GM18498 (cell line): ENCODE results near the gene TIMM8B.
"Not testable (repeated sequence)": the region's sequence is repeated elsewhere in the genome, so short reads cannot be mapped to it uniquely, and the experiment has no call there.

Experiments
- ATAC-seq: cut with Tn5 transposase; IDR thresholded peaks from one replicate; pipeline ENCODE4 v1.9.1; 2021; ENCODE audit warnings: mild to moderate bottlenecking, moderate library complexity; ENCODE audit not compliant: unreplicated experiment

Gene TIMM8B

DNA sequence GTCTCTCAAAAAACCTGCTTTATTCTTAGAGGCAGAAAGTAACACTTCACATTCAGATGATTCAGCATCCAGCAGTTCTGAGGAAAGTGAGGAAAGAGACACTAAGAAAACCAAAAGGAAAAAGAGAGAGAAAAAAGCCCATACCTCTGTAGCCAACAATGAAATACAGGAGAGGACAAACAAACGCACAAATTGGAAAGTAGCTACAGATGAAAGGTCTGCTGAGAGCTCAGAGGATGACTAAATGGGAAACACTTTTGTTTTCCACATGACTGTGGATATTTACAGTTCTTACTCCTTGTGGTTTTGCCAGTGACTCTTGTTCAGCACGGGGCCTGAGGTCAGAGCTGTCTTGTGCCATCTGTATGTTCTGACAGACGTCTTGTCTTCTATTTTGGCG is 3.8 kb downstream of the TIMM8B start:
- no peak for ATAC-seq

- peak; percentile 89 for ATAC-seq
Measured at GRCh38 chr11:112073941-112074811, 12.4 kb downstream of the TIMM8B start, which contains the start of the genes NKAPD1 and PIH1D2. NKAPD1 (plus strand) TSS chr11:112074299; CDS start chr11:112075575, 1,276 bp downstream. PIH1D2 (minus strand) TSS chr11:112074017; CDS start chr11:112073174, 843 bp downstream.

DNA sequence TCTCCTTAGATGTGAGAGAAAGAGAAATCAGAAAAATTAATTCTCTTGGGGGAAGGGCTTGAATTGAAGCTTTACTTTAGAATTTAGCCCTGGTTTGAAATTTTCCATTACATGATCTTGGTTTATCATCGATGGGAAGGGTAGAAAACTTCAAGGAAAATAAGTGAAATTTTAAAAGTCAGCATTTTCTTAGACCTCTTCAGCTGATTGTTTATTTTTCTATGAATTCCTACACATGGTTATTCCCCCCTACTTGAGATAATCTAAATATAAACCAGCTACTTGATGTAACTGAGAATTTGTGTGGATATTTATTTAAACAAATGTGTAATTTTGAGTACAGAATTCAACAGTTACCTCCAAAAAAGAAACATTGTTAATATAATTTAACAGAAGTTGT is 23.6 kb downstream of the TIMM8B start:
- ATAC-seq = no peak

DNA sequence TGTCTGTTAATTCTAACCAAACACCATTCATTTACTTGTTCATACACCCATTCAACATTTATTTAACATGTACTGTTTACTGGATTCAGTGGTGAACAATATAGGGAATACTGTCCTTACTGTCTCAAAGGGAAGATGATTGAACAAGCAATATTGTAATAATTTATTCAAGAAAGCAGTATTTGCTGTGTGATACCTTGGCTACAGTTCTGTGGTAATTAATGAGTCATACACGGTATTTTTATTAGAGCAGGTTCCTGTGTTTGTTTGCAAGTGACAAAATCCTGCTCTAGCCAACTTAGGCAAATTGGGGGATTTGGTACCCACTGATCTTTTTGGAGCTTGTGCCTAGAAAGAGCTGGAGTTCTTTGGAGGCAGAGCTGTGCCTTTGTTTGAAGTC is 28.5 kb downstream of the TIMM8B start:
- no peak for ATAC-seq

DNA sequence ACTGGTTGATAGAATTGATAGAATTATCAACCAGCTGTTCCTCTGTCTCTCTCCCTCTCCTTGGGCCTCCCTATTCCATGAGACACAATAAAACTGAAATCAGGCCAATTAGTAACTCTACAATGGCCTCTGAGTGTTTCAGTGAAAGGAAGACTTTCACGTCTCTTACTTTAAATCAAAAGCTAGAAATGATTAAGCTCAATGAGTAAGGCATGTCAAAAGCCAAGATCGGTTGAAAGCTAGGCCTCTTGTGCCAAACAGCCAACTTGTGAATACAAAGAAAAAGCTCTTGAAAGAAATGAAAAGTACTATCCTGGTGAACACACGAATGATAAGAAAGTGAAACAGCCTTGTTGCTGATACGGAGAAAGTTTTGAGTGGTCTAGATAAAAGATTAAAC is 29.4 kb downstream of the TIMM8B start:
- ATAC-seq = no peak

DNA sequence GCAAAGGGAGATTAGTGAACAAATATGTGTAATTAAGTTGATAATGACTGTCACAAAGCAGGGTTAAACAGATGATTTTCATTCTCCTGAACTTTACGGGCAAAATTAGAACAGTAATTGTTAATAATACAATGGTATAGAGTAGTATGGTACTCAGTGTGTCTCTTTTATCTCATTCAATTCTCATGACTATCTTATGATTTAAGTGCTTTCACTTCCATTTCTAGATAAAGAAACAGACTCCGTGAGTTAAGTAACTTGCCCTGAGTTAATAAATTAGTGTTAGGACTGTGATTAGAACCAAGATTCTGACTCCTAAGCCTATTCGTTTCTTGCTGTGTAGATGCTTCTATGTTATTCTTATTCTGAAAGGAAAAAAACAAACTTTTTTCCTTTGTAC is 34.8 kb downstream of the TIMM8B start:
- peak; percentile 46 for ATAC-seq

DNA sequence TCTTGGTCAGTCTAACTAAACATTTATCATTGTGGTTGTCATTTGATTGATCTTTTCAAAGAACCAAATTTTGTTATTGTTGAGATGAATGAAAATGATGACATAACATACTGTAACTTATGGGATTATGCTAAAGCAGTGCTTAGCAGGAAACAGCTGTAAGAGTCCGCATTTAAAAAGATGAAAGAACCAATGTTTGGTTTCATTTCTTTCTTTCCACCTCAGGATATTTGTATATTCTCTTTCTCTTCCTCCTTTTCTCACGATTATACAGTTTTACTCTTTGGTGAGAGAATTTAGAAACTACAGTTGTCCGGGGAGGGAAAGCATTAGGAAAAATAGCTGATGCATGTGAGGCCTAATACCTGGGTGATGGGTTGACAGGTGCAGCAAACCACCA is 35.8 kb downstream of the TIMM8B start:
- peak; percentile 85 for ATAC-seq

DNA sequence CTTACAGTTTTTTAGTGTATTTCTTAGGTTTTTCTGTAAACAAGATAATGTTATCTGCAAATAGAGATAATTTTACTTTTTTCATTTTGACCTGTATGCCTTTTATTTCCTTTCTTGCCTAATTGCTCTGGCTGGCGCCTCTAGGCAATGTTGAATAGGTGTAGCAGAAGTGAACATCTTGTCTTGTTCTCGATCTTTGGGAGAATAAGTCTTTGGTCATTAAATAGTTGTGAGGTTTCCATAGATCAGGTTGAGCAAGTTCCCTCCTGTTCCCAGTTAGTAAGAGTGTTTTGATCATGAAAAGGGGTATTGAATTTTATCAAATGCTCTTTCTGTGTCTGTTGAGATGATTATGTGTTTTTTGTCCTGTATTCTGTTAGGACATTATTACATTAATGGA is 36.8 kb downstream of the TIMM8B start:
- ATAC-seq = no peak

GRCh38 chr11:112048256-112048655 is 38.3 kb downstream of the TIMM8B start:
- ATAC-seq = not testable (repeated sequence)

GRCh38 chr11:112046647-112047046 is 39.9 kb downstream of the TIMM8B start:
- not testable (repeated sequence) for ATAC-seq

- ATAC-seq = no peak
Measured at GRCh38 chr11:112044961-112045360, 41.6 kb downstream of the TIMM8B start.

DNA sequence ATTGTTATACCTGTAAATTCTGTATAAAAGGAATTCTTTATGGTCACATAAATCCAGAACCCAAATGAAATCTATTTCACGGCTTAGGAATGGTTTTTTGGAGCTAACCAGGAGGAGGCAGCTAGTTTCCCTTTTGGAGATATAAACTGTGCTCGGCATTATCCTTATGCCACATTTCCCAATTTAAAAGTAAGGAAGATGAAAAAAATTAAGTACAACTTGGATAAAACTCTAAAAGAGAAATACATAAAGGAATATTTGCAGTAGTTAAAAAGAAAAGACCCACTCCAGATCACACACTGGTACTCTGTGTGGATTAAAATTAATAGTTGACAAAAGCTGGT is 43.6 kb downstream of the TIMM8B start:
- no peak for ATAC-seq

- no peak for ATAC-seq
Measured at GRCh38 chr11:112042161-112042960, 44.2 kb downstream of the TIMM8B start.

GRCh38 chr11:112037527-112037926 is 49.0 kb downstream of the TIMM8B start:
- ATAC-seq = no peak
